Stimulated activated naive B cell treated with anti-CD40 and anti-IgM and Interleukin-4, amounts not matched to agents 10 μg/mL and 1 μg/mL and 100 μg/mL, for 72 hours (primary cell): ENCODE measurements around the gene ZNF148.

Experiments used
- ATAC-seq, 2 donors: fragments of 150-1000 bp; cut with Tn5 transposase; replicated peaks; 2 replicates each; pipeline ENCODE4 v1.10.0; 2021; ENCODE audit warnings: moderate library complexity in 1 of 2
- DNase-seq: peaks from one replicate; pipeline ENCODE4 v3.0.0; 2021
- H3K27ac Mint-ChIP-seq: one replicate; pipeline ENCODE4 v1.8.0; 2022; ENCODE audit warnings: mild to moderate bottlenecking, mixed read lengths
- H3K27me3 Mint-ChIP-seq, 2 donors: one replicate each; pipeline ENCODE4 v1.8.0; 2022; ENCODE audit warnings: mixed read lengths in 2 of 2
- H3K36me3 Mint-ChIP-seq, 2 donors: one replicate each; pipeline ENCODE4 v1.8.0; 2022; ENCODE audit warnings: mixed read lengths in 2 of 2, mild to moderate bottlenecking in 1 of 2
- H3K4me1 Mint-ChIP-seq, 2 donors: one replicate each; pipeline ENCODE4 v1.8.0; 2022; ENCODE audit warnings: mixed read lengths in 2 of 2, mild to moderate bottlenecking in 1 of 2
- H3K4me3 Mint-ChIP-seq, 2 donors: one replicate each; pipeline ENCODE4 v1.8.0; 2022; ENCODE audit warnings: mild to moderate bottlenecking in 2 of 2, mixed read lengths in 2 of 2, moderate library complexity in 1 of 2
- H3K9me3 Mint-ChIP-seq, 2 donors: one replicate each; pipeline ENCODE4 v1.8.0; 2022; ENCODE audit warnings: mixed read lengths in 2 of 2, mild to moderate bottlenecking in 1 of 2

The ZNF148 gene

GRCh38 chr3:125207949-125208568, 167.1 kb downstream of the ZNF148 start:
- no peak overlapping the region for H3K4me3 Mint-ChIP-seq
- no peak for ATAC-seq
- H3K9me3 Mint-ChIP-seq = no peaks in the 10 kb centered on the region
- H3K27me3 Mint-ChIP-seq = peaks cover 36 to 51% of the 10 kb centered on the region in 2 donors
- no peak overlapping the region for H3K27ac Mint-ChIP-seq
- peaks cover 4 to 7% of the 10 kb centered on the region in 2 donors for H3K4me1 Mint-ChIP-seq
- DNase-seq = no peak
- no peaks in the 10 kb centered on the region for H3K36me3 Mint-ChIP-seq

- peaks cover 32 to 47% of the 10 kb centered on the region in 2 donors for H3K27me3 Mint-ChIP-seq
- DNase-seq (no peak), ATAC-seq (no peak)
- no peak overlapping the region for H3K27ac Mint-ChIP-seq
- no peaks in the 10 kb centered on the region for H3K9me3 Mint-ChIP-seq
- peaks cover 4 to 7% of the 10 kb centered on the region in 2 donors for H3K4me1 Mint-ChIP-seq
- H3K4me3 Mint-ChIP-seq = no peak overlapping the region
- H3K36me3 Mint-ChIP-seq = no peaks in the 10 kb centered on the region
These were observed 167.6 kb downstream of the ZNF148 start for GRCh38 chr3:125207507-125207906.

- Mint-ChIP-seq H3K9me3 (no peaks in the 10 kb centered on the region), H3K4me1 (peaks cover 4 to 5% of the 10 kb centered on the region in 2 donors), H3K27me3 (peaks cover 30 to 44% of the 10 kb centered on the region in 2 donors), H3K36me3 (no peaks in the 10 kb centered on the region), H3K4me3 (no peak overlapping the region), H3K27ac (no peak overlapping the region)
- no peak for ATAC-seq
- DNase-seq = no peak
These were observed 168.2 kb downstream of the ZNF148 start for GRCh38 chr3:125206934-125207333.

GRCh38 chr3:125203731-125204130, 171.4 kb downstream of the ZNF148 start:
- Mint-ChIP-seq H3K36me3 (no peaks in the 10 kb centered on the region), H3K27me3 (peaks cover 8 to 19% of the 10 kb centered on the region in 2 donors), H3K27ac (no peak overlapping the region), H3K4me3 (no peak overlapping the region), H3K4me1 (no peaks in the 10 kb centered on the region), H3K9me3 (no peaks in the 10 kb centered on the region)
- DNase-seq = no peak
- ATAC-seq = no peak

- no peaks in the 10 kb centered on the region for H3K4me1 Mint-ChIP-seq
- peaks cover 0 to 12% of the 10 kb centered on the region in 2 donors for H3K27me3 Mint-ChIP-seq
- H3K27ac Mint-ChIP-seq = no peak overlapping the region
- no peak for DNase-seq
- H3K36me3 Mint-ChIP-seq = no peaks in the 10 kb centered on the region
- H3K9me3 Mint-ChIP-seq = no peaks in the 10 kb centered on the region
- ATAC-seq = no peak
- H3K4me3 Mint-ChIP-seq = no peak overlapping the region
These were observed 172.9 kb downstream of the ZNF148 start for GRCh38 chr3:125202197-125202596.

GRCh38 chr3:125200731-125201139, 174.4 kb downstream of the ZNF148 start:
- H3K9me3 Mint-ChIP-seq = no peaks in the 10 kb centered on the region
- H3K4me3 Mint-ChIP-seq = no peak overlapping the region
- DNase-seq (no peak), ATAC-seq (no peak)
- H3K27me3 Mint-ChIP-seq = peaks cover 0 to 6% of the 10 kb centered on the region in 2 donors
- no peak overlapping the region for H3K27ac Mint-ChIP-seq
- H3K4me1 Mint-ChIP-seq = no peaks in the 10 kb centered on the region
- H3K36me3 Mint-ChIP-seq = no peaks in the 10 kb centered on the region

GRCh38 chr3:125194849-125195601, 180.1 kb downstream of the ZNF148 start:
- Mint-ChIP-seq H3K9me3 (no peaks in the 10 kb centered on the region), H3K4me1 (peaks cover 7 to 8% of the 10 kb centered on the region in 2 donors), H3K4me3 (no peak overlapping the region), H3K36me3 (no peaks in the 10 kb centered on the region), H3K27ac (no peak overlapping the region), H3K27me3 (peaks cover 8 to 20% of the 10 kb centered on the region in 2 donors)
- no peak for DNase-seq
- no peak for ATAC-seq

- no peaks in the 10 kb centered on the region for H3K36me3 Mint-ChIP-seq
- H3K4me1 Mint-ChIP-seq = peaks cover 7 to 8% of the 10 kb centered on the region in 2 donors
- no peak overlapping the region for H3K27ac Mint-ChIP-seq
- DNase-seq = no peak
- no peaks in the 10 kb centered on the region for H3K9me3 Mint-ChIP-seq
- ATAC-seq = no peak
- peaks cover 8 to 20% of the 10 kb centered on the region in 2 donors for H3K27me3 Mint-ChIP-seq
- no peak overlapping the region for H3K4me3 Mint-ChIP-seq
These were observed 180.9 kb downstream of the ZNF148 start for GRCh38 chr3:125194061-125194848.

- H3K27me3 Mint-ChIP-seq = peaks cover 8 to 20% of the 10 kb centered on the region in 2 donors
- peaks cover 7 to 8% of the 10 kb centered on the region in 2 donors for H3K4me1 Mint-ChIP-seq
- H3K4me3 Mint-ChIP-seq = no peak overlapping the region
- H3K36me3 Mint-ChIP-seq = peaks cover 0 to 5% of the 10 kb centered on the region in 2 donors
- peak; percentile 36 to 69 for ATAC-seq
- no peak overlapping the region for H3K27ac Mint-ChIP-seq
- no peaks in the 10 kb centered on the region for H3K9me3 Mint-ChIP-seq
- DNase-seq = no peak
These were observed 182.7 kb downstream of the ZNF148 start for GRCh38 chr3:125192190-125193035.

GRCh38 chr3:125191730-125192129, 183.4 kb downstream of the ZNF148 start:
- Mint-ChIP-seq H3K27me3 (peaks cover 8 to 20% of the 10 kb centered on the region in 2 donors), H3K4me1 (peaks cover 7 to 8% of the 10 kb centered on the region in 2 donors), H3K27ac (no peak overlapping the region), H3K36me3 (peaks cover 0 to 5% of the 10 kb centered on the region in 2 donors), H3K4me3 (no peak overlapping the region), H3K9me3 (no peaks in the 10 kb centered on the region)
- no peak for ATAC-seq
- DNase-seq = no peak

- H3K4me1 Mint-ChIP-seq = peaks cover 7 to 8% of the 10 kb centered on the region in 2 donors
- ATAC-seq = no peak
- no peaks in the 10 kb centered on the region for H3K9me3 Mint-ChIP-seq
- no peak overlapping the region for H3K4me3 Mint-ChIP-seq
- peaks cover 0 to 5% of the 10 kb centered on the region in 2 donors for H3K36me3 Mint-ChIP-seq
- no peak overlapping the region for H3K27ac Mint-ChIP-seq
- DNase-seq = no peak
- H3K27me3 Mint-ChIP-seq = peaks cover 8 to 20% of the 10 kb centered on the region in 2 donors
These were observed 183.9 kb downstream of the ZNF148 start for GRCh38 chr3:125191256-125191655.

- Mint-ChIP-seq H3K27ac (no peak overlapping the region), H3K9me3 (no peaks in the 10 kb centered on the region), H3K36me3 (peaks cover 0 to 5% of the 10 kb centered on the region in 2 donors), H3K4me1 (peaks cover 7 to 8% of the 10 kb centered on the region in 2 donors), H3K4me3 (no peak overlapping the region), H3K27me3 (peaks cover 8 to 20% of the 10 kb centered on the region in 2 donors)
- ATAC-seq (no peak), DNase-seq (no peak)
These were observed 184.3 kb downstream of the ZNF148 start for GRCh38 chr3:125190786-125191185.

GRCh38 chr3:125189378-125190165, 185.6 kb downstream of the ZNF148 start:
- no peaks in the 10 kb centered on the region for H3K9me3 Mint-ChIP-seq
- ATAC-seq = no peak
- H3K4me3 Mint-ChIP-seq = no peak overlapping the region
- H3K27ac Mint-ChIP-seq = no peak overlapping the region
- H3K27me3 Mint-ChIP-seq = peaks cover 4 to 20% of the 10 kb centered on the region in 2 donors
- peaks cover 7 to 8% of the 10 kb centered on the region in 2 donors for H3K4me1 Mint-ChIP-seq
- no peak for DNase-seq
- peaks cover 0 to 5% of the 10 kb centered on the region in 2 donors for H3K36me3 Mint-ChIP-seq
